HL-60/S4 (cell line): ENCODE results near the gene AHCYL2.

ENCODE experiments used
- in situ Hi-C: fragments of 300-500 bp; cut with MboI; formaldehyde crosslinking; loops from 2 replicates; pipeline ENCODE4 v1.14.3; 2022; ENCODE audit warnings: low sequenced_read_pairs

AHCYL2 gene

DNA sequence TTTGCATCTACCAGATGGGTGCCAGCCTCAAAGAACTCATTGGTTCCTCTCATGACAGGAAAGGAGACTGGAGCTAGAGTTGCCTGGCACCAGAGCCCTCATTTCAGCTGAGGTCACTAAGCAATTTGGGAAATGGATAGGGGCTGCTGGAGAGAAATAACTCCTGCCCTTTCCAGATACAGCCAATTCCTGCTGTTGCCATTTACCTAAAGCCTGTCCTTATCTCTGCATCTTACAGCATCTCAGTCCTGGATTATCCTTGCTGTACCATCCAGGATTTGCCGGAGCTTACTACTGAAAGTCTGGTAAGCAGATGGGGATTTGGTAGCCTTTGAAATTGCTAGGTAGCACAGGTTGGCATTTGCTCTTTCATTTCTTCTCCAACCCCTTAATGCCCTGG lies 245.6 kb downstream of the AHCYL2 start:
- in situ Hi-C loops, result loop anchor here (25.0 kb wide), 1 partner anchor 258 kb away; no protein-coding TSS in a partner anchor

GRCh38 chr7:129471402-129471827 lies 246.6 kb downstream of the AHCYL2 start:
- in situ Hi-C loops, result loop anchor here (25.0 kb wide), 1 partner anchor 259 kb away; no protein-coding TSS in a partner anchor

DNA sequence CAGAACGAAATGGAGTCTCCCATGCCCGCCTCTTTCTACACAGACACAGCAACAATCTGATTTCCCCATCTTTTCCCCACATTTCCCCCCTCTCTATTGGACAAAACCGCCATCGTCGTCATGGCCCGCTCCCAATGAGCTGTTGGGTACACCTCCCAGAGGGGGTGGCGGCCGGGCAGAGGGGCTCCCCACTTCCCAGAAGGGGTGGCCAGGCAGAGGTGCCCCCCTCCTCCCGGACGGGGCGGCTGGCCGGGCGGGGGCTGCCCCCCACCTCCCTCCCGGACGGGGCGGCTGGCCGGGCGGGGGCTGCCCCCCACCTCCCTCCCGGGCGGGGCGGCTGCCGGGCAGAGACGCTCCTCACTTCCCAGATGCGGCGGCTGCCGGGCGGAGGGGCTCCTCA lies 251.1 kb downstream of the AHCYL2 start:
- in situ Hi-C loops, result loop anchor here (25.0 kb wide), 1 partner anchor 536 kb away; no protein-coding TSS in a partner anchor

GRCh38 chr7:129476398-129476797 lies 251.6 kb downstream of the AHCYL2 start:
- in situ Hi-C loops, result loop anchor here (25.0 kb wide), 1 partner anchor 536 kb away; no protein-coding TSS in a partner anchor
